ENCODE results near the gene WASF3. TPM values are rescaled to one million over a fixed set of nuclear protein-coding genes. Genes with fewer than 3 reads are reported as not detected.

WASF3 gene
- total RNA-seq = 12.5 and 16.1 TPM in 2 replicates
- polyA plus RNA-seq (2012) = 8.0 TPM

GRCh38 chr13:26557393-26558073 lies at the start of gene WASF3:
Gene WASF3, plus strand, starts transcription at chr13:26557683. Its CDS starts 84,588 bp downstream, at chr13:26642271.
- DNase-seq (ENCODE audit: low read depth) = peak; percentile 95

- peak; percentile 86 for DNase-seq (ENCODE audit: low read depth)
These were observed 48.6 kb upstream of the WASF3 start for GRCh38 chr13:26508885-26509284.

GRCh38 chr13:26509491-26509890 lies 48.0 kb upstream of the WASF3 start:
- DNase-seq (ENCODE audit: low read depth) = no peak

- no peak for DNase-seq (ENCODE audit: low read depth)
These were observed 43.6 kb upstream of the WASF3 start for GRCh38 chr13:26513931-26514330.

GRCh38 chr13:26515721-26516120 lies 41.8 kb upstream of the WASF3 start:
- no peak for DNase-seq (ENCODE audit: low read depth)

- DNase-seq (ENCODE audit: low read depth) = no peak
These were observed 39.5 kb upstream of the WASF3 start for GRCh38 chr13:26517936-26518335.

GRCh38 chr13:26518451-26518959 lies 39.0 kb upstream of the WASF3 start:
- no peak for DNase-seq (ENCODE audit: low read depth)

GRCh38 chr13:26522571-26522970 lies 34.9 kb upstream of the WASF3 start:
- DNase-seq (ENCODE audit: low read depth) = no peak

GRCh38 chr13:26523007-26523406 lies 34.5 kb upstream of the WASF3 start:
- no peak for DNase-seq (ENCODE audit: low read depth)

GRCh38 chr13:26525528-26525927 lies 32.0 kb upstream of the WASF3 start:
- no peak for DNase-seq (ENCODE audit: low read depth)

GRCh38 chr13:26526702-26527216 lies 30.7 kb upstream of the WASF3 start:
- no peak for DNase-seq (ENCODE audit: low read depth)

GRCh38 chr13:26528527-26528926 lies 29.0 kb upstream of the WASF3 start:
- no peak for DNase-seq (ENCODE audit: low read depth)

GRCh38 chr13:26529441-26529840 lies 28.0 kb upstream of the WASF3 start:
- peak; percentile 75 for DNase-seq (ENCODE audit: low read depth)

GRCh38 chr13:26531742-26532141 lies 25.7 kb upstream of the WASF3 start:
- DNase-seq (ENCODE audit: low read depth) = no peak

GRCh38 chr13:26534036-26534726 lies 23.3 kb upstream of the WASF3 start:
- DNase-seq (ENCODE audit: low read depth) = no peak

- DNase-seq (ENCODE audit: low read depth) = no peak
These were observed 18.8 kb upstream of the WASF3 start for GRCh38 chr13:26538363-26539317.

- DNase-seq (ENCODE audit: low read depth) = no peak
These were observed 17.7 kb upstream of the WASF3 start for GRCh38 chr13:26539738-26540292.

- DNase-seq (ENCODE audit: low read depth) = no peak
These were observed 17.1 kb upstream of the WASF3 start for GRCh38 chr13:26540334-26540733.

GRCh38 chr13:26541041-26541440 lies 16.4 kb upstream of the WASF3 start:
- DNase-seq (ENCODE audit: low read depth) = no peak

GRCh38 chr13:26541678-26542568 lies 15.6 kb upstream of the WASF3 start:
- DNase-seq (ENCODE audit: low read depth) = no peak
